HG02852 (cell line): ENCODE data around the gene YIPF3.
"Not testable (repeated sequence)": the region's sequence is repeated elsewhere in the genome, so short reads cannot be mapped to it uniquely, and the experiment has no call there.

ENCODE experiments used
- ATAC-seq: cut with Tn5 transposase; IDR thresholded peaks from one replicate; pipeline ENCODE4 v1.9.1; 2021; ENCODE audit warnings: mild to moderate bottlenecking, moderate library complexity; ENCODE audit not compliant: unreplicated experiment

YIPF3 gene

DNA sequence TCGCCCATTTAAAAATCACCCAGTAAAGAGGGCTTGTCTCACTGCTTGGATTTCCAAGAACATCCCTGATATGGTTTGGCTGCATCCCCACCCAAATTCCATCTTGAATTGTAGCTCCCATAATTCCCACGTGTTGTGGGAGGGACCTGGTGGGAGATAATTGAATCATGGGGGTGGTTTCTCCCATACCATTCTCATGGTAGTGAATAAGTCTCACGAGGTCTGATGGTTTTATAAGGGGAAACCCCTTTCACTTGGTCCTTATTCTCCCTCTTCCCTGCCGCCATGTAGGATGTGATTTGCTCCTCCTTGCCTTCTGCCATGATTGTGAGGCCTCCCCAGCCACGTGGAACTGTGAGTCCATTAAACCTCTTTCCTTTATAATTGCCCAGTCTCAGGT, 49.5 kb downstream of the YIPF3 start:
- not testable (repeated sequence) for ATAC-seq

DNA sequence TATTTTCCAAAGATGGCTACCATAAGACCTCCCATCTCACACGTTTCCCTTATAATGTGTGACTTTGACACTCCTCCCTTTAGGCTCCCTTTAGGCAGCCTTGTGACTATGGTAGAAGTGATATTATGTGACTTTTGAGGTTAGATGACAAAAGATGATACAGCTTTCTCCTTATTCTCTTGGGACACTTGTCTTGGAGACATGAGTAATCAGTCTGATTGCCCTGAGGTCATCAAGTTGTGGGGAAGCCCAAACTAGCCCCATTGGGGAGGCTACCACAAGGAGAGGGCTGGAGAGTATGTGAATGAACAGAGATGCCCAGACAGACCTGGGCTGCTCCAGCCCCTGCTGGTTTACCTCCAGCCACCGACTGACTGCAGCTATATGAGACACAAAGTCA, 50.8 kb downstream of the YIPF3 start:
- ATAC-seq = no peak

DNA sequence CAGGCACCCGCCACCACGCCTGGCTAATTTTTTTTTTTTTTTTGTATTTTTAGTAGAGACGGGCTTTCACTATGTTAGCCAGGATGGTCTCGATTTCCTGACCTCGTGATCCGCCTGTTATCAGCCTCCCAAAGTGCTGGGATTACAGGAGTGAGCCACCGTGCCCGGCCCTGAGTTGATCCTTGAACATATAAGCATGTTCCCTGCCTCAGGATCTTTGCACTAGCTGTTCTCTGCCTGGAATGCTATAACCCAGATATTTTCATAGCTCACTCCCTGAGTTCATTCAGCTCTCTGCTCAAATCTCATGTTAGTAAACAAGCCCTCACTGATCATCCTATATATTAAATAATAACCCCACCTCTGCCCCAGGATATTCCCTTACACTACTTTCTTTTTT, 52.4 kb downstream of the YIPF3 start:
- ATAC-seq = no peak

DNA sequence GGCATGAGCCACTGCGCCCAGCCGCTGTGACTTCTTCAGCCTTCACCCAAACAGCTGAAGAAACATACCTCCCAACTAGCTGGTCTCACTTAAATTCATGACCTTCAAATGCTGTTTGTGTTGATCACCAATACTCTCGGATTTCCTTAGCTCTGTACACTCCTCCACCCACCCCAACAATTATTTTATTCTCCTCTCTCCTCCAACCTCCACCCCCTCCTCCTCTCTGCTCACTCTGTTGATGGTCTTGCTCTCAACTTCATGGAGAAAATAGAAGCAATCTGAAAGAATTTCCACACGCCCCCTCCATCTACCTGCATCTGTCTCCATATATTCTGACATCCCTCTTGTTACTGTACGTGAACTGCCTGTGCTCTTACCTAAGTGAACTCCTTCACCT, 54.8 kb downstream of the YIPF3 start:
- ATAC-seq = no peak
